ENCODE data around the gene KIF1A.

Gene KIF1A

GRCh38 chr2:240819858-240820606, at the start of gene KIF1A:
TSS of gene KIF1A (minus strand) at chr2:240820219. CDS start at chr2:240797752, 22,467 bp downstream.
- no peak within 1 kb of the TSS for H3K4me3 ChIP-seq (ENCODE audit: low read depth, low read length)
- TF ChIP-seq CTCF (IDR thresholded peaks at IDR 0.05; ENCODE audit: insufficient read depth, low read depth, low read length, missing control alignments), result no peak
- no peak for DNase-seq (ENCODE audit: low read depth)

GRCh38 chr2:240869109-240869955, 49.3 kb upstream of the KIF1A start:
- H3K4me3 ChIP-seq (ENCODE audit: low read depth, low read length), result no peak overlapping the region
- no peak for TF ChIP-seq CTCF (IDR thresholded peaks at IDR 0.05; ENCODE audit: insufficient read depth, low read depth, low read length, missing control alignments)
- no peak for DNase-seq (ENCODE audit: low read depth)

- H3K4me3 ChIP-seq (ENCODE audit: low read depth, low read length), result no peak within 1 kb of the TSS
- TF ChIP-seq CTCF (IDR thresholded peaks at IDR 0.05; ENCODE audit: insufficient read depth, low read depth, low read length, missing control alignments), result no peak
- no peak for DNase-seq (ENCODE audit: low read depth)
These were observed 48.5 kb upstream of the KIF1A start, which contains the start of gene AGXT for GRCh38 chr2:240868286-240869108. TSS of gene AGXT (plus strand) at chr2:240868824. CDS start at chr2:240868866, 42 bp downstream.

GRCh38 chr2:240865391-240865790, 45.4 kb upstream of the KIF1A start:
- no peak for TF ChIP-seq CTCF (IDR thresholded peaks at IDR 0.05; ENCODE audit: insufficient read depth, low read depth, low read length, missing control alignments)
- DNase-seq (ENCODE audit: low read depth), result no peak
- no peak overlapping the region for H3K4me3 ChIP-seq (ENCODE audit: low read depth, low read length)

GRCh38 chr2:240864475-240864874, 44.5 kb upstream of the KIF1A start:
- TF ChIP-seq CTCF (IDR thresholded peaks at IDR 0.05; ENCODE audit: insufficient read depth, low read depth, low read length, missing control alignments), result no peak
- no peak overlapping the region for H3K4me3 ChIP-seq (ENCODE audit: low read depth, low read length)
- no peak for DNase-seq (ENCODE audit: low read depth)

- TF ChIP-seq CTCF (IDR thresholded peaks at IDR 0.05; ENCODE audit: insufficient read depth, low read depth, low read length, missing control alignments), result no peak
- H3K4me3 ChIP-seq (ENCODE audit: low read depth, low read length), result no peak overlapping the region
- DNase-seq (ENCODE audit: low read depth), result no peak
These were observed 41.5 kb upstream of the KIF1A start for GRCh38 chr2:240861547-240861946.
